Upper lobe of left lung (tissue), 6 donors: ENCODE measurements around the gene HPCAL1. TPM values are rescaled to one million over a fixed set of nuclear protein-coding genes. Genes with fewer than 3 reads are reported as not detected.
"Not testable (repeated sequence)": the region's sequence is repeated elsewhere in the genome, so short reads cannot be mapped to it uniquely, and the experiment has no call there.

ENCODE experiments used
- ATAC-seq, 2 donors: fragments of 200-7000 bp; cut with Tn5 transposase; one replicate each; pipeline ENCODE4 v1.9.1; 2022; ENCODE audit warnings: mild to moderate bottlenecking in 2 of 2, moderate library complexity in 2 of 2; ENCODE audit not compliant: low FRiP score in 2 of 2
- DNase-seq, 2 donors: peaks; one replicate each; pipeline ENCODE4 v3.0.0-alpha.2; 2019 to 2020
- H3K27ac ChIP-seq, 4 donors: fragments of 200-600 bp; sonication (generic); one replicate each; pipeline ENCODE4 v1.5.1; 2016 to 2019
- H3K27me3 ChIP-seq, 4 donors: fragments of 200-600 bp; sonication (generic); one replicate each; pipeline ENCODE4 v1.5.1; 2017 to 2019
- H3K36me3 ChIP-seq, 4 donors: fragments of 200-600 bp; sonication (generic); one replicate each; pipeline ENCODE4 v1.5.1; 2016 to 2019
- H3K4me1 ChIP-seq, 4 donors: fragments of 200-600 bp; sonication (generic); one replicate each; pipeline ENCODE4 v1.5.1; 2018 to 2019
- H3K4me3 ChIP-seq, 4 donors: fragments of 200-600 bp; sonication (generic); one replicate each; pipeline ENCODE4 v1.5.1; 2017 to 2019; ENCODE audit warnings: mild to moderate bottlenecking in 2 of 4, moderate library complexity in 1 of 4
- H3K9me3 ChIP-seq, 4 donors: fragments of 200-600 bp; sonication (generic); one replicate each; pipeline ENCODE4 v1.5.1; 2018 to 2019
- EP300 ChIP-seq, 4 donors: sonication (generic); formaldehyde crosslinking; IDR thresholded peaks; one replicate each; pipeline ENCODE4 v1.5.1; 2017; ENCODE audit warnings: antibody characterized with exemption in 4 of 4, control low read depth in 2 of 4
- POLR2A ChIP-seq, 4 donors: fragments of 450-650 bp; IDR thresholded peaks; one replicate each; pipeline ENCODE4 v1.5.1; 2016 to 2017; ENCODE audit warnings: antibody characterized with exemption in 4 of 4, mild to moderate bottlenecking in 2 of 4
- POLR2AphosphoS5 ChIP-seq, 2 donors: sonication (generic); formaldehyde crosslinking; IDR thresholded peaks; one replicate each; pipeline ENCODE4 v1.5.1; 2017; ENCODE audit warnings: antibody characterized with exemption in 2 of 2
- WGBS, 2 donors: methylation state at CpG; one replicate each; pipeline ENCODE4 v1.1.5; 2017 to 2018; 5-methylcytosine and 5-hydroxymethylcytosine counted together
- total RNA-seq, 6 donors: library from RNA; depleted of rRNA in 4 of 6; stranded (reverse); fragments of >200 nt in 4 of 6; gene quantifications; one replicate each; pipeline versions ENCODE4 v1.1.0 to v1.2.1, GENCODE V29; 2016 to 2021
- TF ChIP-seq, protein P1 (sequence below), 6 experiments: fragments of 450-650 bp in 4 of 6; fragments of 200-600 bp in 2 of 6; sonication (generic) in 2 of 6; IDR thresholded peaks; one replicate each; pipeline ENCODE4 v1.5.1; 2016 to 2019; ENCODE audit warnings: antibody characterized with exemption in 6 of 6
- donor health status: DM: no; HTN: no; CAD: no; lungs with moderate emphysema.
- donor health status: DM: no; HTN: yes; CAD: no; lungs with severe emphysema.

Gene HPCAL1
- total RNA-seq, 6 donors from 2014 or later: 131 to 481 (median 261) TPM

DNA sequence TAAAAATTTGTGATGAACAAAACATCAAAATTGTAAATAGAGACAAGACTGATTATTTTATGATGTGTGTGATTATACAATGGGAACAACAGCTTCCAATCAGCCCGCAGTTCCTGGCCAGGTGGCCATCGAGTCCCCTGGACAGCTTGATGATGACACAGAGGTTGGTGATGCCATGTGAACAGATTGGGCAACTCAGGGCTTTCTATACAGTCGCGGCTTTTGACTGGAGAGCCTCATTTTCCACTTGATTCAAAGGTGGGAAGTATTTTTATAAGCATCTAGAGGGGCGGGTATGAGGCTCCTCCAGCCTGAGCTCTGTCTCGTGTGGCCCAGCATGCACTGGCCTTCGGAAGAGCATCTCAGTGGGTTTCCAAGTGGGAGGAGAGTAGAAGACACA lies 14.9 kb upstream of the HPCAL1 start:
- WGBS, 2 donors: 80 to 86% methylated on average over 7 of the region's 7 CpGs
- DNase-seq (no peak), ATAC-seq (no peak)
- Histone ChIP-seq H3K27ac (no peak overlapping the region), H3K4me3 (no peak overlapping the region), H3K4me1 (peaks cover 18 to 40% (median 32%) of the 10 kb centered on the region in 4 donors), H3K27me3 (no peaks in the 10 kb centered on the region), H3K36me3 (no peaks in the 10 kb centered on the region), H3K9me3 (no peaks in the 10 kb centered on the region)
- TF ChIP-seq, protein P1, sequence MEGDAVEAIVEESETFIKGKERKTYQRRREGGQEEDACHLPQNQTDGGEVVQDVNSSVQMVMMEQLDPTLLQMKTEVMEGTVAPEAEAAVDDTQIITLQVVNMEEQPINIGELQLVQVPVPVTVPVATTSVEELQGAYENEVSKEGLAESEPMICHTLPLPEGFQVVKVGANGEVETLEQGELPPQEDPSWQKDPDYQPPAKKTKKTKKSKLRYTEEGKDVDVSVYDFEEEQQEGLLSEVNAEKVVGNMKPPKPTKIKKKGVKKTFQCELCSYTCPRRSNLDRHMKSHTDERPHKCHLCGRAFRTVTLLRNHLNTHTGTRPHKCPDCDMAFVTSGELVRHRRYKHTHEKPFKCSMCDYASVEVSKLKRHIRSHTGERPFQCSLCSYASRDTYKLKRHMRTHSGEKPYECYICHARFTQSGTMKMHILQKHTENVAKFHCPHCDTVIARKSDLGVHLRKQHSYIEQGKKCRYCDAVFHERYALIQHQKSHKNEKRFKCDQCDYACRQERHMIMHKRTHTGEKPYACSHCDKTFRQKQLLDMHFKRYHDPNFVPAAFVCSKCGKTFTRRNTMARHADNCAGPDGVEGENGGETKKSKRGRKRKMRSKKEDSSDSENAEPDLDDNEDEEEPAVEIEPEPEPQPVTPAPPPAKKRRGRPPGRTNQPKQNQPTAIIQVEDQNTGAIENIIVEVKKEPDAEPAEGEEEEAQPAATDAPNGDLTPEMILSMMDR (IDR thresholded peaks at IDR 0.05): no peak
- TF ChIP-seq EP300 (IDR thresholded peaks at IDR 0.05) (no peak), POLR2A (IDR thresholded peaks at IDR 0.05) (no peak), POLR2AphosphoS5 (IDR thresholded peaks at IDR 0.05) (no peak)

DNA sequence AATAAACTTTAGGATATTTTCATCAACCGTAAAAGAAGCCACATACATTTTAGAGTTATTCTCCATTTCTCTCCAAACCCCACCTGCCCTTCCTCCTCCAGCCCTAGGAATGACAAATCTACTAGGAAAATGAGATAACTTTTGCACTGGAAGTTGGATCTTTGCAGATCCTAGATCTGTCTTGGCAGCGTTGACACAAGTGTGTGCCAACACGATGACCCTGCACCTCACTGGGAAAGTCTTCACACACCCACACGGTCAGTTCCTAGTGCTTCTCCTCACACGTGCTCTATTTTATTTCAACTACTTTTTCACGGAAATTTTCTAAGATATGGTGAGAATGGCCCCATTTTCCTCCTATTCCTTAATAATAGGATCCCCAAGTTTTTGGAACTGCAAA lies 14.1 kb upstream of the HPCAL1 start:
- no peak for ATAC-seq
- 88 to 91% methylated on average over 6 of the region's 6 CpGs for WGBS, 2 donors

DNA sequence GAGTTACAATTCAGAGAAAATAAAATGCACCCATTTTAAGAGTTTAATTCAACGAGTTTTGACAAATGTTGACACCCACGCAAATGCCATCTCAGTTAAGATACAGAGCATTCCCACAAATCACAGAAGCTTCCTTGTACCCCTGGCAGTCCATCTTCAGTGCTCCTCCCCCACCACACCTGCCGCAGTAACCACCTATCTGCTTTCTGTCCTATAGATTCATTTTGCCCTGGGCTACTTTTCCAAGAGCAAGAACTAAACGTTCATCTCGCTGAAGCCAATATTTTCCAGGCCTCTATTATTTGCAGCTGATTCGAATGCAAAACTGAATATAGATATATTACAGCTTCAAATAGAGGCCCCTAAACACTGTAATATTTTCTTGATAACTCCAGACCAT lies 13.4 kb upstream of the HPCAL1 start:
- ATAC-seq (no peak), DNase-seq (no peak)
- peaks cover 0 to 5% (median 0%) of the 10 kb centered on the region in 4 donors for H3K9me3 ChIP-seq
- H3K4me1 ChIP-seq: peaks cover 18 to 29% (median 28%) of the 10 kb centered on the region in 4 donors
- no peaks in the 10 kb centered on the region for H3K27me3 ChIP-seq
- no peaks in the 10 kb centered on the region for H3K36me3 ChIP-seq
- H3K27ac ChIP-seq: no peak overlapping the region
- H3K4me3 ChIP-seq: no peak overlapping the region
- TF ChIP-seq EP300 (IDR thresholded peaks at IDR 0.05) (no peak), POLR2AphosphoS5 (IDR thresholded peaks at IDR 0.05) (no peak), POLR2A (IDR thresholded peaks at IDR 0.05) (no peak)
- TF ChIP-seq, protein P1 (IDR thresholded peaks at IDR 0.05): no peak
- 93 to 94% methylated on average over 6 of the region's 6 CpGs for WGBS, 2 donors

More for the DNA sequence above, 14.1 kb upstream of the HPCAL1 start:
- Histone ChIP-seq H3K9me3 (no peaks in the 10 kb centered on the region), H3K27me3 (no peaks in the 10 kb centered on the region), H3K36me3 (no peaks in the 10 kb centered on the region), H3K4me1 (peaks cover 18 to 32% (median 28%) of the 10 kb centered on the region in 4 donors), H3K27ac (no peak overlapping the region), H3K4me3 (no peak overlapping the region)
- DNase-seq: no peak
- TF ChIP-seq POLR2AphosphoS5 (IDR thresholded peaks at IDR 0.05): no peak
- TF ChIP-seq, protein P1 (IDR thresholded peaks at IDR 0.05): no peak
- TF ChIP-seq POLR2A (IDR thresholded peaks at IDR 0.05): no peak
- no peak for TF ChIP-seq EP300 (IDR thresholded peaks at IDR 0.05)

DNA sequence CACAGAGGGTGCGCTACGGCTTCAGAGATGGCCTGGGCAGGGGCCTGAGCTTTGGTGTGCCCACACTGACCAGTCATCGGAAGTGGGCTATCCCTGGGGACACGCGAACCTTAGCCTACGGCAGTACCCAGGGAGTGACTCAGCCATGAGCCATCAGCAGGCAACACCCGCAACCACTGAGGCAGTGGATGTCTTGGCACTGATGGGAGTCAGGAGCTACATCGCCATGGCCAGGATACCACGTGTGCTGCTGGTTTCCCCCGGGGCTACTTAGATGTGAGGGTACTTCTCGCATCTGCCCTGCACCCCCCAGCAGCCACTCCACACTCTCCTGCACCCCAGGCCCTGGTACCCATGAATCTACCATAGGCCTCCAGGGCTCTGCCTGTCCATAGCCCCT lies 12.8 kb upstream of the HPCAL1 start:
- Histone ChIP-seq H3K36me3 (no peaks in the 10 kb centered on the region), H3K27me3 (no peaks in the 10 kb centered on the region), H3K27ac (no peak overlapping the region), H3K9me3 (peaks cover 0 to 8% (median 0%) of the 10 kb centered on the region in 4 donors), H3K4me1 (peaks cover 18 to 23% (median 23%) of the 10 kb centered on the region in 4 donors), H3K4me3 (no peak overlapping the region)
- DNase-seq (no peak), ATAC-seq (no peak)
- WGBS, 2 donors: 93 to 97% methylated on average over 7 to 11 of the region's 11 CpGs
- TF ChIP-seq POLR2A (IDR thresholded peaks at IDR 0.05) (no peak), POLR2AphosphoS5 (IDR thresholded peaks at IDR 0.05) (no peak), EP300 (IDR thresholded peaks at IDR 0.05) (no peak)
- TF ChIP-seq, protein P1 (IDR thresholded peaks at IDR 0.05): no peak

DNA sequence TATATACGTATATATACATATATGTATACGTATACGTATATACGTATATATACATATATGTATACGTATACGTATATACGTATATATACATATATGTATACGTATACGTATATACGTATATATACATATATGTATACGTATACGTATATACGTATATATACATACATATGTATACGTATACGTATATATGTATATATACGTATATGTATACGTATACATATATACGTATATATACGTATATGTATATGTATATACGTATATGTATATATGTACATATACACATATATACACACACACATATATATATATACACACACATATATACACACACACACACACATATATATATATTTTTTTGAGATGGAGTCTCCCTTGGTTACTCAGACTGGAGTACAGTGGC lies 11.3 kb upstream of the HPCAL1 start:
- not testable (repeated sequence) for H3K27me3 ChIP-seq, H3K9me3 ChIP-seq, ATAC-seq, H3K27ac ChIP-seq, H3K36me3 ChIP-seq, DNase-seq, H3K4me3 ChIP-seq, H3K4me1 ChIP-seq
- 86 to 91% methylated on average over 20 of the region's 20 CpGs for WGBS, 2 donors
